OCI-LY3 (cell line): ENCODE measurements around the gene ARMC8.

ENCODE experiments used
- H2AFZ ChIP-seq: fragments of 200-600, 300-600 bp; shearing (Covaris generic); 2 replicates; pipeline ENCODE4 v1.6.0; 2014; ENCODE audit warnings: antibody characterized with exemption, low read depth, low read length
- H3K27ac ChIP-seq: fragments of 200-600, 300-600 bp; sonication (generic); 2 replicates; pipeline ENCODE4 v1.5.1; 2014; ENCODE audit warnings: mild to moderate bottlenecking, low read length, moderate library complexity, mixed read lengths
- H3K27me3 ChIP-seq: fragments of 200-600, 300-600 bp; sonication (generic); 2 replicates; pipeline ENCODE4 v1.6.1; 2014; ENCODE audit warnings: low read depth, low read length, mixed read lengths
- H3K36me3 ChIP-seq: fragments of 200-600, 300-600 bp; sonication (generic); replicated peaks from 2 replicates; pipeline ENCODE3; 2014; ENCODE audit warnings: low read depth, low read length, mixed read lengths
- H3K4me1 ChIP-seq: fragments of 300-600, 200-600 bp; sonication (generic); 2 replicates; pipeline ENCODE4 v1.6.1; 2014; ENCODE audit warnings: low read length, mixed read lengths
- H3K4me2 ChIP-seq: fragments of 200-600, 300-600 bp; sonication (generic); 2 replicates; pipeline ENCODE4 v1.6.1; 2014; ENCODE audit warnings: low read length, mixed read lengths
- H3K4me3 ChIP-seq: fragments of 300-600, 200-600 bp; sonication (generic); 2 replicates; pipeline ENCODE4 v1.5.1; 2014; ENCODE audit warnings: antibody characterized with exemption, mild to moderate bottlenecking, low read length, moderate library complexity
- H3K79me2 ChIP-seq: fragments of 300-600, 200-600 bp; shearing (Covaris generic); 2 replicates; pipeline ENCODE4 v1.6.1; 2014; ENCODE audit warnings: mild to moderate bottlenecking, low read length, mixed read lengths
- H3K9ac ChIP-seq: fragments of 300-600, 200-600 bp; shearing (Covaris generic); 2 replicates; pipeline ENCODE4 v1.6.0; 2014; ENCODE audit warnings: mild to moderate bottlenecking, low read length, moderate library complexity
- H3K9me3 ChIP-seq: fragments of 200-600, 300-600 bp; shearing (Covaris generic); 2 replicates; pipeline ENCODE4 v1.6.1; 2014; ENCODE audit warnings: low read length, mixed read lengths; ENCODE audit not compliant: insufficient read depth
- H4K20me1 ChIP-seq: fragments of 200-600, 300-600 bp; sonication (generic); 2 replicates; pipeline ENCODE4 v1.6.1; 2016; ENCODE audit warnings: low read length, mixed read lengths; ENCODE audit not compliant: insufficient read depth
- CTCF ChIP-seq: fragments of 200-600, 300-600 bp; sonication (generic); IDR thresholded peaks from 2 replicates; pipeline ENCODE4 v1.5.1; 2014; ENCODE audit warnings: antibody characterized with exemption, low read length, low read depth
- EZH2phosphoT487 ChIP-seq: fragments of 200-600 bp; shearing (Covaris generic); IDR thresholded peaks from 2 replicates; pipeline ENCODE4 v1.6.1; 2018; ENCODE audit warnings: antibody characterized with exemption, mixed run types, low read depth

Gene ARMC8

GRCh38 chr3:138222942-138223287 lies 35.8 kb downstream of the ARMC8 start:
- peaks cover 20% of the 10 kb centered on the region; the same call in 1 of the 2 replicates for H3K79me2 ChIP-seq
- H3K27ac ChIP-seq, result no peak overlapping the region
- H4K20me1 ChIP-seq, result peaks cover 19% of the 10 kb centered on the region
- H3K9ac ChIP-seq, result no peak overlapping the region
- H3K4me3 ChIP-seq, result no peak overlapping the region
- no peaks in the 10 kb centered on the region for H3K27me3 ChIP-seq
- no peak overlapping the region for H2AFZ ChIP-seq
- H3K9me3 ChIP-seq, result no peaks in the 10 kb centered on the region
- peaks cover 5% of the 10 kb centered on the region; the same call in 1 of the 2 replicates for H3K4me1 ChIP-seq
- TF ChIP-seq CTCF (no peak), EZH2phosphoT487 (no peak)
- peaks cover 21% of the 10 kb centered on the region for H3K36me3 ChIP-seq
- no peak overlapping the region for H3K4me2 ChIP-seq

DNA sequence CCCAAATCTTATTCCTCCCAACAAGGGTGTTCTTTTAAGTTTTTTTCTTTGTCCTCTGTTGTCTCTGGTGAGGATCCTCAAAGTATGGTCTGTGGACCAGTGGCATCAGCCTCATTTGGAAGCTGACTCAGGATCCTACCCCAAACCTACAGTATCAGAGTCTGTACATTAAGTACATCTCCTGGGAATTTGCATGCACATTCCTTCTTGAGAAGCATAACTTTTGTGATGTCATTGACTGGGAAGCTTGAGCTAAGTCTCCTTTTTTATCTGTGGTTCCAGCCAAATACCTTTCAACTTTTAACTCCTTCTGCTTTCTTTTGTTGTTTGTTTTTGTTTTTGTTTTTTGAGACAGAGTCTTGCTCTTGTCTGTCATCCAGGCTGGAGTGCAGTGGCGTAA lies 40.5 kb downstream of the ARMC8 start:
- Histone ChIP-seq H3K36me3 (peaks cover 39% of the 10 kb centered on the region), H3K4me1 (peaks cover 14% of the 10 kb centered on the region), H3K27ac (no peak overlapping the region), H3K9ac (no peak overlapping the region), H3K9me3 (no peaks in the 10 kb centered on the region), H3K79me2 (no peaks in the 10 kb centered on the region), H4K20me1 (peaks cover 18% of the 10 kb centered on the region), H3K4me3 (no peak overlapping the region), H2AFZ (no peak overlapping the region), H3K27me3 (no peaks in the 10 kb centered on the region), H3K4me2 (no peak overlapping the region)
- TF ChIP-seq CTCF, result no peak
- no peak for TF ChIP-seq EZH2phosphoT487

DNA sequence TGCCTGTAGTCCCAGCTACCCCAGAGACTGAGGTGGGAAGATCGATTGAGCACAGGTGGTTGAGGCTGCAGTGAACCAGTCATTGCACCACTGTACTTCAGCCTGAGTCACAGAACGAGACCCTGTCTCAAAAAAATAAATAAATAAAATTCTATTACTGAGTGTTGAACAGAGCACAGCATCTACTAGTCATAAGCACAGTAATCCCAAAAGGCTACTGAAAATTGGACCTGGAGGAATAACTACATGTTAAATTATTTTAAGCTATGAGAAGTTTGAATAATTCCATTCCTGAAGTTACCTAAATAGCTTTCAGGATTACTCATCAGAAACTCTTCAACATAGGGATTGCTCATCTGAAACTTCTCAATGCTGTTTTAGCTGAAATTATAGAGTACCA lies 43.4 kb downstream of the ARMC8 start:
- TF ChIP-seq EZH2phosphoT487 (no peak), CTCF (no peak)
- H3K9me3 ChIP-seq, result no peaks in the 10 kb centered on the region
- H3K9ac ChIP-seq, result no peak overlapping the region
- no peak overlapping the region for H2AFZ ChIP-seq
- H3K27me3 ChIP-seq, result no peaks in the 10 kb centered on the region
- peaks cover 21% of the 10 kb centered on the region for H4K20me1 ChIP-seq
- no peak overlapping the region for H3K27ac ChIP-seq
- H3K4me2 ChIP-seq, result 0 out of 2 replicates have a peak overlapping the region, but pooled peaks have one; percentile 14
- no peak overlapping the region for H3K4me3 ChIP-seq
- peaks cover 14% of the 10 kb centered on the region for H3K4me1 ChIP-seq
- H3K79me2 ChIP-seq, result no peaks in the 10 kb centered on the region
- H3K36me3 ChIP-seq, result peaks cover 33% of the 10 kb centered on the region

GRCh38 chr3:138232705-138233364 lies 45.7 kb downstream of the ARMC8 start:
- H3K27me3 ChIP-seq, result no peaks in the 10 kb centered on the region
- H3K4me2 ChIP-seq, result no peak overlapping the region
- no peak overlapping the region for H3K9ac ChIP-seq
- H3K36me3 ChIP-seq, result peaks cover 34% of the 10 kb centered on the region
- no peak overlapping the region for H2AFZ ChIP-seq
- TF ChIP-seq CTCF, result no peak
- no peak for TF ChIP-seq EZH2phosphoT487
- H3K9me3 ChIP-seq, result no peaks in the 10 kb centered on the region
- no peaks in the 10 kb centered on the region for H3K79me2 ChIP-seq
- no peak overlapping the region for H3K4me3 ChIP-seq
- H3K27ac ChIP-seq, result no peak overlapping the region
- H3K4me1 ChIP-seq, result peaks cover 14% of the 10 kb centered on the region
- peaks cover 21% of the 10 kb centered on the region for H4K20me1 ChIP-seq
